Activated effector memory CD4-positive, alpha-beta T cell treated with Interleukin-2 at 50 U/mL for 16 hours (primary cell): ENCODE data around the gene DHX9.
"Not testable (repeated sequence)": the region's sequence is repeated elsewhere in the genome, so short reads cannot be mapped to it uniquely, and the experiment has no call there.

Experiments used
- DNase-seq: peaks from one replicate; pipeline ENCODE4 v3.0.0-alpha.2; 2020

DHX9 gene

DNA sequence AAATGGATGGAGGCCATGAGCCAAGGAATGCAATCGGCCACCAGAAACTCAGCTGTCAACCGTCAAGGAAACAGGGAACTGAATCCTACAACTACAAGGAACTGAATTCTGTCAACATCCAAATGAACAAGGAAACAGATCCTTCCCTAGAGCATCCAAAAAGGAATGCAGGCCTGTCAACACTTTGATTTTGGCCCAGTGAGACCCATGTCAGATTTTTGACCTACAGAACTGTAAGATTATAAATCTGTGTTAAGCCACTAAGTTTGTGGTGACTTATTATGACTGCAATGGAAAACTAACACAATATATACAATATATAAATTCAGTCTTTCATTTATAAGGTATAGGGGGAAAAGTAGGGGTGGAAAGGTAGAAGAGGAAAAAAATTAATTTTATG lies 58.5 kb downstream of the DHX9 start:
- no peak for DNase-seq

DNA sequence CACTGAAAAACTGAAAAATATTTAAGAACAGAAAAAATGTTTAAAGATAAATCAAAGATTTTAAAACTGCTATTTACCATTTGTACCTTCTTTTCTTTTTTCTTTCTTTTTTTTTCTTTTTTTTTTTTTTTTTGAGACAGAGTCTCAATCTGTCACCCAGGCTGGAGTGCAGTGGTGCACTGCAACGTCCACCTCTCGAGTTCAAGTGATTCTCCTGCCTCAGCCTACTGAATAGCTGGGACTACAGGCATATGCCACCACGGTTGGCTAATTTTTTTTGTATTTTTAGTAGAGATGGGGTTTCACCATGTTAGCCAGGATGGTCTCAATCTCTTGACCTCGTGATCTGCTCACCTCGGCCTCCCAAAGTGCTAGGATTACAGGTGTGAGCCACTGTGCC lies 62.8 kb downstream of the DHX9 start:
- not testable (repeated sequence) for DNase-seq

DNA sequence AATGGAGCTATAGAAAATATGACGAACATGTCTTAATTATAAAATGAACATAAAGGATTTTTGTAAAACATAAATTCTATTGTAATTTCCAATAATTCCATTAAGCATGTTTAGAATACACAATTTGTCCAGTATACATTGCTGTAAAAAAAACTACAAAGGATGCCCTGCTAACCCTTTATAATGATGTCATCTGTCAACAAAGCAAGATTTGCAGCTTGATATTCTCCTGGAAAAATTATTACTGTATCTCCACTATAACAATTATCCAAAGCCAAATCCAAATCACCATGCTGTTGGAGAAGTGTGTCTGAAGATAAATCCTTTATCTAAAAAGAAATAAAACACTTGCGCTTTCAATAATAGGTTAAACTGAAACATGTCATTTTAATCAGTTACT lies 66.2 kb downstream of the DHX9 start:
- no peak for DNase-seq

DNA sequence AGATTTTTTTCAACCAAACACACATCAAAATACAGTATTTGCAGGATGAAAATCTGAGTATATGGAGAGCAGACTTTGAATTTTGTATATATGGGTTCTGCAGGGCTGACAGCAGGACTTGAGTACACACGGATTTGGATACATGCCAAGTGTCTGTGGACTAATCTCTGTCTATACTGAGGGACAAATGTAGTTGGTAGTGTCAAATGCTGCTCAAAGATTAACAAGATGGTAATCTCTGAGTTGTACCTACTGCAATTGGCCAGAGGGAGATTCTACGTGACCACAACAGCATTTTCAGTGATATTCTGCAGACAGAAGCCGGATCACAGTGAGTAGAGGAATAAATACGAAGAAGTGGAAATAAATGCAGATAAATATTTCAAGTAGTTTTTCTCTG lies 70.4 kb downstream of the DHX9 start:
- DNase-seq: no peak

DNA sequence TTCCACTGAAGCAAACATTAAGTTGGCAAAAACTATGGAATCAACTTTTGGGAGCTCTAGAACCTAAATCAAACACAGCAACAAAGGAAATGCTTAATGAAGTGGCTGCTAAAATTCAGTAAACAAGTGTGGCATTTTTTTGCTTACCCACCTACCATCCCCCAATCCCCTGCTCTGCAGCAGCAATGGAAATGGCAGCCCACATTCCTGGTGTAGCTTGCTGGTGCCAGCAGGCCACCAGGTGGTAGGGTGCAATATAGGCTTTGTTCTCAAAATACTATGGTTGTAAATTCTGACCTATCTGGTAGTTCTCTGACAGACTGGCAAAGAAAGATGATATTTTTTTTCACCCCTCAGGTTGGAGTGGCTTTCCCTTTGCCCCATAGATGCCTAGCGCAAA lies 71.0 kb downstream of the DHX9 start:
- DNase-seq: no peak

DNA sequence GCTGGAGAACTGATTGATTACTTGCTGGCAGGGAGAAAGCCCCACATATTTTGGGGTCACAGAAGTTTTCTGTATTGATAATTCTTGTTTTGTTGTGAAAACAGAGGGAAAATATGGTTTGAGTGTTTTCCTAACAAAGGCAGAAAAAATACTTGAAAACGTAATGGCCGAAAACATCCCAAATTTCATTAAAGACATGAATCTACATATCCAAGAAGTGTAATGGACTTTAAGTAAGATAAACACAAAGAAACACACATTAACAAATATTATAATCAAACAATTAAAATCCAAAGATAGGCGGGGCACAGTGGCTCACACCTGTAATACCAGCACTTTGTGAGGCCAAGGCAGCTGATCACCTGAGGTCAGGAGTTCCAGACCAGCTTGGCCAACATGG lies 74.3 kb downstream of the DHX9 start:
- DNase-seq: no peak

DNA sequence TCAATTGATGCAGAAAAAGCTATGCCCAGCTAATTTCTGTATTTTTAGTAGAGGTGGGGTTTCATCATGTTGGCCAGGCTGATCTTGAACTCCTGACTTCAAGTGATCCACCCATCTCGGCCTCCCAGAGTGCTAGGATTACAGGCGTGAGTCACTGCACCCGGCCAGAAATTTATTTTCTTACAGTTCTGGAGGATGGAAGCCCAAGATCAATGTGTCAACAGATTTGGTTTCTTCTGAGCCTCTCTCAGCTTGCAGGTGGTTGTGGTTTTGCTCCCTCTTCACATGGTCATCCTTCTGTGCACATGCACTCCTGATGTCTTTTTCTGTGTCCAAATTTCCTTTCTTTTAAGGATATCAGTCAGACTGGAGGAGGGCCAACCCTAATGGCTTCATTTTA lies 78.2 kb downstream of the DHX9 start:
- no peak for DNase-seq

DNA sequence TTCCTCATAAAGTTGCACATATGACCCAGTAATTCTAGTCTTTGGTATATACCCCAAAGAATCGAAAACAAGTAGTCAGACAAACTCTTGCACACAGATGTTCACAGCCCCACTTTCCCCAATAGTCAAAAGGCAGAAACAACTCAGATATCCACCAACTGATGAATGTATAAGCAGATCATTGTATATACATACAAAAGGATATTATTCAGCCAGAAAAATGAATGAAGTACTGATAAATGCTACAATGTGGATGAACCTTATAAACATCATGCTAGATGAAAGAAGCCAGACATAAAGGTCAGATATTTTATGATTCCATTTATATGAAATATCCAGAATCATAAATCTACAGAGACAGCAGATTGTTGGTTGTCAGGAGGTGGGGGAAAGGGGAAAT lies 86.5 kb downstream of the DHX9 start:
- DNase-seq: no peak

DNA sequence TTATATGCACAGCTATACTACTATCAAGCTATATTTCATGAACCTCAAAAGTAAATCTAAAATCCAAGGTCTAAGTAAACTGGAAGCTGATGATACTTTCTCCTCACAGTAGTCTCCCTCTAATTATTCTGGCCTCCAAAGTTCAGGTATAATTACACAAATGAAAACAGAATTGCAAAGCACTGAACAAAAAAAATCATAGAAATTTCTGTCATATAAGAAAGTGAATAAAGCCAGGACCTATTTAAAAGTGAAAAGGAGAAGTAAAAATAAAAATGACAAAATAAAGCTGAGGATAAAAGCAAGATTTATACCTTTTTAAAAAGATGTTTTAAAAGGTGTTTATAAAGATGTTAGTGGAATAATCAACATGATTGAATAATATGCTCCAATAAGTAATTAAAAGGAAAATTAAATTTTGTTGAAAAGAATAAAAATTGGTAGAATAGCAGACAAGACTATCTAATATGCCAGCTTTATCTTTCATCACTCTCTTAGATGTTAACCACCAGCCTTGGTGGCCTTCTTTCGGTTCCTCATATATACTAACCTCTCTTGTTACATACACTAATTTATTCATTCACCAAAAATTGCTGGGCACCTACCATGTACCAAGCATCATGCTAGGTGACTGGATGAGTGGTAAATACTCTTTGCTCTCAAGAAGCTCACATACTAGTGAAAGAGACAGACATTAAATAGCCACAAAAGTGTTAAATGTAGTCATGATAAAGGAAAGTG lies 88.7 kb downstream of the DHX9 start:
- DNase-seq: no peak

DNA sequence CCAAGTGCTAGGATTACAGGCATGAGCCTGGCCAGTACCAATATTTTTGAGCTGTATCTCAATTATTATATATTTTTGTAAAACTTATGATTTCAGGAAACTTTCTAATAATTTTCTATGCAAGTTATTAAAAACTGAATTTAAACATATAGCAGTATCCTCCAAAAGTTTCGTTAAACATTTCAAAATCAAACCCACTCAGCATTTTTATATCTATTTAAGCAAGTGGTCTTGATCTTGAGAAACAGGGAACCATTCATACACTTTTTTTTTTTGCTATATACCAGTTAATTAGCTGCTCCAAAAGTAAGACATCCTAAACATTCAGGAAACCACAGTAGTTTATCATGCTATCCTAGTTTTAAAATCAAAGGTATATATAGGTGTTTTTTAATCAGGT lies 91.8 kb downstream of the DHX9 start:
- DNase-seq: no peak

DNA sequence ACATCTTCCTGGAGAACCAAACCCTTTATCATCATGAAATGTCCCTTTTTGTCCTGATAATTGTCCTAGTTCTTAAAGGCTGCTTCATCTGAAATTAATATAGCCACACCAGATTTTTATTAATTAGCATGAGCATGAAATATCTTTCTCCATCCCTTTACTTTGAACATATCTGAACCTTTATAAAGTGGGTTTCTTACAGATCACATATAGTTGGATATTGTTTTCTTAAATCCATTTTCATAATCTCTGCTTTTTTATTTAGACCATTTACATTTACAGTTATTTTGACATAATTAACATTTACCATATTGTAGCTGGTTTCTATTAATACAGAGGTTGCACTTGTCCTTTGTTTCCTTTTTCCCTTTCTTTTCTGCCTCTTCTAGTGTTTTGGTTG lies 96.6 kb downstream of the DHX9 start:
- no peak for DNase-seq
